PC-3 (cell line): ENCODE results near the gene CHMP5.

ENCODE experiments used
- EZH2 ChIP-seq: fragments of 300-600 bp; sonication (generic); IDR thresholded peaks from one replicate; pipeline ENCODE4 v1.6.1; 2017; ENCODE audit warnings: antibody characterized with exemption, mild to moderate bottlenecking, low read length; ENCODE audit not compliant: unreplicated experiment
- EZH2phosphoT487 ChIP-seq: fragments of 300-600 bp; sonication (generic); IDR thresholded peaks from 2 replicates; pipeline ENCODE4 v1.6.1; 2018; ENCODE audit warnings: mild to moderate bottlenecking, antibody characterized with exemption, low read length, borderline replicate concordance
- TF ChIP-seq, protein P1 (sequence below): fragments of 300-600 bp; sonication (generic); conservative IDR thresholded peaks from 2 replicates; pipeline ENCODE4 v1.5.1; 2017; ENCODE audit warnings: antibody characterized with exemption, low read depth, mild to moderate bottlenecking, low read length

DNA sequence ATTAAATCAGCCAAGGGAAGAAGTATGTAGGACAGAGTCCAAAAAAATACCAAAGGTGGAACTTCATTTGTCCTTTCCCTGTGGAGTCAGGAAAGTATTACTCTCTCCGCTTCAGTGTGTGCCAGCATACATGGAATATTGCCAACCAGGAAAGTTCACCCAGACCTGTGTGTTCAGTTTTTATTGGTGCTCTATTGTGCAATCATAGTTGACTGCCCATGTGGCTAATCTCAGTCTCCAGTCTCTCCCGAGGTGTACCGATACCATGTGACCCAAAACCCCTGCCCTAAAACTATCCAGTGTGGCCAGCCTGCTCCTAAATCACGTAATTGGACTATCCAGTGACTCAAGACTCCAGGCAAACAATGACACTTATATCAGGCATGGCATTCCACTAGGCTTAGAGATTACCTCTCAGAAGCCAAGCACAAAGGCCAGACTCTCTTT lies 64.3 kb downstream of the CHMP5 start:
- TF ChIP-seq, protein P1, sequence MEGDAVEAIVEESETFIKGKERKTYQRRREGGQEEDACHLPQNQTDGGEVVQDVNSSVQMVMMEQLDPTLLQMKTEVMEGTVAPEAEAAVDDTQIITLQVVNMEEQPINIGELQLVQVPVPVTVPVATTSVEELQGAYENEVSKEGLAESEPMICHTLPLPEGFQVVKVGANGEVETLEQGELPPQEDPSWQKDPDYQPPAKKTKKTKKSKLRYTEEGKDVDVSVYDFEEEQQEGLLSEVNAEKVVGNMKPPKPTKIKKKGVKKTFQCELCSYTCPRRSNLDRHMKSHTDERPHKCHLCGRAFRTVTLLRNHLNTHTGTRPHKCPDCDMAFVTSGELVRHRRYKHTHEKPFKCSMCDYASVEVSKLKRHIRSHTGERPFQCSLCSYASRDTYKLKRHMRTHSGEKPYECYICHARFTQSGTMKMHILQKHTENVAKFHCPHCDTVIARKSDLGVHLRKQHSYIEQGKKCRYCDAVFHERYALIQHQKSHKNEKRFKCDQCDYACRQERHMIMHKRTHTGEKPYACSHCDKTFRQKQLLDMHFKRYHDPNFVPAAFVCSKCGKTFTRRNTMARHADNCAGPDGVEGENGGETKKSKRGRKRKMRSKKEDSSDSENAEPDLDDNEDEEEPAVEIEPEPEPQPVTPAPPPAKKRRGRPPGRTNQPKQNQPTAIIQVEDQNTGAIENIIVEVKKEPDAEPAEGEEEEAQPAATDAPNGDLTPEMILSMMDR = no peak
- no peak for TF ChIP-seq EZH2
- no peak for TF ChIP-seq EZH2phosphoT487
